Parathyroid adenoma (tissue), 2 donors: ENCODE data around the gene ITPRID1.

ENCODE experiments used
- H2AFZ ChIP-seq: fragments of 300-600 bp; sonication (generic); one replicate; pipeline ENCODE4 v1.7.0; 2017; ENCODE audit warnings: antibody characterized with exemption, mild to moderate bottlenecking
- H3K27ac ChIP-seq: fragments of 300-600 bp; sonication (generic); one replicate; pipeline ENCODE4 v1.7.0; 2017
- H3K27me3 ChIP-seq: fragments of 300-600 bp; sonication (generic); one replicate; pipeline ENCODE4 v1.7.0; 2017; ENCODE audit warnings: low read length; ENCODE audit not compliant: control insufficient read depth, insufficient read depth
- H3K36me3 ChIP-seq: fragments of 300-600 bp; sonication (generic); one replicate; pipeline ENCODE4 v1.7.0; 2017; ENCODE audit warnings: low read length; ENCODE audit not compliant: control insufficient read depth, insufficient read depth
- H3K4me1 ChIP-seq: fragments of 300-600 bp; sonication (generic); one replicate; pipeline ENCODE4 v1.7.0; 2017; ENCODE audit warnings: control low read depth
- H3K4me2 ChIP-seq: fragments of 300-600 bp; sonication (generic); one replicate; pipeline ENCODE4 v1.7.0; 2017; ENCODE audit warnings: low read length
- H3K4me3 ChIP-seq: fragments of 300-600 bp; sonication (generic); one replicate; pipeline ENCODE4 v1.7.0; 2017; ENCODE audit warnings: low read depth, low read length
- H3K79me2 ChIP-seq: fragments of 300-600 bp; sonication (generic); one replicate; pipeline ENCODE4 v1.7.0; 2017; ENCODE audit warnings: control low read depth
- H3K9ac ChIP-seq: fragments of 300-600 bp; sonication (generic); one replicate; pipeline ENCODE4 v1.7.0; 2017; ENCODE audit warnings: mild to moderate bottlenecking
- H3K9me3 ChIP-seq: fragments of 300-600 bp; sonication (generic); one replicate; pipeline ENCODE4 v1.7.0; 2017; ENCODE audit warnings: low read length; ENCODE audit not compliant: control insufficient read depth
- TF ChIP-seq, protein P1 (sequence below): fragments of 300-600 bp; sonication (generic); IDR thresholded peaks from one replicate; pipeline ENCODE4 v1.7.0; 2017; ENCODE audit warnings: antibody characterized with exemption, mild to moderate bottlenecking
- donor health status: primary hyperparathyroidism.

Gene ITPRID1

DNA sequence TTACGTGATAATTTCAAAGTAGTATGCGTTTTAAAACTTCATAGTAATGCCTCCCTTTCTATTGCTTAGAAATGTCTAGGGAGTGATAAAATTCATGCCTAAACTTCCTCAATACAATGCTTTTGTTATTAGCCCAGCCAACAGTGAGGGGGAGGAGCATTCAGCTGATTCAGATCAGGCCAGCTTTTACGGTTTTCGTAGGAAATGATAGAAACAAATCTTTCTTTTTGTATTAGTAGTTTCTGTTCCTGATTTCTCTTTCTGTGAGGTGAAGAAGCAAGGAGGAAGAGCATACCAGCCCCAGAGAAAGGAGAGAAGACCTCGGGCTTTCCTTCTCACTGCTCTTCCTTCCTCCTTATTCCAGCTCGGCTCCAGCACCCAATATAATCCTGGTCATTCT lies 35.2 kb upstream of the ITPRID1 start:
- TF ChIP-seq, protein P1, sequence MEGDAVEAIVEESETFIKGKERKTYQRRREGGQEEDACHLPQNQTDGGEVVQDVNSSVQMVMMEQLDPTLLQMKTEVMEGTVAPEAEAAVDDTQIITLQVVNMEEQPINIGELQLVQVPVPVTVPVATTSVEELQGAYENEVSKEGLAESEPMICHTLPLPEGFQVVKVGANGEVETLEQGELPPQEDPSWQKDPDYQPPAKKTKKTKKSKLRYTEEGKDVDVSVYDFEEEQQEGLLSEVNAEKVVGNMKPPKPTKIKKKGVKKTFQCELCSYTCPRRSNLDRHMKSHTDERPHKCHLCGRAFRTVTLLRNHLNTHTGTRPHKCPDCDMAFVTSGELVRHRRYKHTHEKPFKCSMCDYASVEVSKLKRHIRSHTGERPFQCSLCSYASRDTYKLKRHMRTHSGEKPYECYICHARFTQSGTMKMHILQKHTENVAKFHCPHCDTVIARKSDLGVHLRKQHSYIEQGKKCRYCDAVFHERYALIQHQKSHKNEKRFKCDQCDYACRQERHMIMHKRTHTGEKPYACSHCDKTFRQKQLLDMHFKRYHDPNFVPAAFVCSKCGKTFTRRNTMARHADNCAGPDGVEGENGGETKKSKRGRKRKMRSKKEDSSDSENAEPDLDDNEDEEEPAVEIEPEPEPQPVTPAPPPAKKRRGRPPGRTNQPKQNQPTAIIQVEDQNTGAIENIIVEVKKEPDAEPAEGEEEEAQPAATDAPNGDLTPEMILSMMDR, result no peak
- H3K27ac ChIP-seq, result no peak overlapping the region
- no peaks in the 10 kb centered on the region for H3K36me3 ChIP-seq
- no peaks in the 10 kb centered on the region for H3K4me1 ChIP-seq
- no peak overlapping the region for H2AFZ ChIP-seq
- no peak overlapping the region for H3K4me3 ChIP-seq
- no peaks in the 10 kb centered on the region for H3K79me2 ChIP-seq
- H3K9ac ChIP-seq, result no peak overlapping the region
- H3K4me2 ChIP-seq, result no peak overlapping the region
- H3K27me3 ChIP-seq, result no peaks in the 10 kb centered on the region
- no peaks in the 10 kb centered on the region for H3K9me3 ChIP-seq

DNA sequence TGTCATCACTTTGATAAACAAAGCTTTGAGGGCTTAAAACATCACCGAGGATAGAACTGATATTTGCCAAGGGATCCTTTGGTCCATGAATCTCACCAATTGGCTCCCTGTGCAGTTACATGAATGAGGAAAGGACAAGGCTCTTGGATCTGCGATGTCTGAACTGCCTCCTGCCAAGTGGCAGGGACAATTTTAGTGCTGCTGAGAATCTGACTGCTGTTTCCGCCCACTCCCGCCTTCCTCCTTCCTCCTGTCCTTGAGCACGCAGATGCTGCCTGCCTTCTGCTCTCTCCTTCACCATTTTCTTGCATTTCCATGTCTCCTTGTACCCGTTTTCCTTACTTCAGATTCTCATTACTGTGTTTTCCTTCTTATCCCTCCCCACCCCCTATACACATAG lies 26.8 kb upstream of the ITPRID1 start:
- H3K4me3 ChIP-seq, result no peak overlapping the region
- H3K27ac ChIP-seq, result no peak overlapping the region
- no peak overlapping the region for H3K4me2 ChIP-seq
- H3K9ac ChIP-seq, result no peak overlapping the region
- TF ChIP-seq, protein P1, result no peak
- H3K4me1 ChIP-seq, result no peaks in the 10 kb centered on the region
- H3K27me3 ChIP-seq, result no peaks in the 10 kb centered on the region
- no peaks in the 10 kb centered on the region for H3K36me3 ChIP-seq
- H3K79me2 ChIP-seq, result no peaks in the 10 kb centered on the region
- H2AFZ ChIP-seq, result no peak overlapping the region
- no peaks in the 10 kb centered on the region for H3K9me3 ChIP-seq

DNA sequence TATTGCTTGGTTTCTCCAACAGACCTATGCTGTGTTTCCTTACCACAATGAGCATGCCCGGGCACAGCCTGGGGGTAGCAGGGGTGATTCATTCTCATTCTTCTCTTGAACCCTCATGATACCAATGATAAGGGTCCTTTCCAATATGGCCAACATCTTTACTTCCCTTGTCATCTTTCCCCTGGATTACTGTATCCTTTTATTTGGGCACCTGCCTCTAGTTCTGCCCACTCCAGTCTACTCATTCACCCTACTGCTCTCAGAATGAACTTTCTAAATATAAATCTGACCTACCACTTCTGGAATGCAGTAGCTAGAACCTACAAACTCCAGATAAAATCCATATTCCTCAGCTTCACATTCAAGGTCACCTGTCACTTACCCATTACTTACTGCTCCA lies 26.4 kb upstream of the ITPRID1 start:
- H2AFZ ChIP-seq, result no peak overlapping the region
- no peaks in the 10 kb centered on the region for H3K36me3 ChIP-seq
- no peaks in the 10 kb centered on the region for H3K9me3 ChIP-seq
- TF ChIP-seq, protein P1, result no peak
- H3K4me3 ChIP-seq, result no peak overlapping the region
- no peak overlapping the region for H3K9ac ChIP-seq
- H3K27me3 ChIP-seq, result no peaks in the 10 kb centered on the region
- no peak overlapping the region for H3K4me2 ChIP-seq
- no peaks in the 10 kb centered on the region for H3K4me1 ChIP-seq
- H3K27ac ChIP-seq, result no peak overlapping the region
- no peaks in the 10 kb centered on the region for H3K79me2 ChIP-seq

DNA sequence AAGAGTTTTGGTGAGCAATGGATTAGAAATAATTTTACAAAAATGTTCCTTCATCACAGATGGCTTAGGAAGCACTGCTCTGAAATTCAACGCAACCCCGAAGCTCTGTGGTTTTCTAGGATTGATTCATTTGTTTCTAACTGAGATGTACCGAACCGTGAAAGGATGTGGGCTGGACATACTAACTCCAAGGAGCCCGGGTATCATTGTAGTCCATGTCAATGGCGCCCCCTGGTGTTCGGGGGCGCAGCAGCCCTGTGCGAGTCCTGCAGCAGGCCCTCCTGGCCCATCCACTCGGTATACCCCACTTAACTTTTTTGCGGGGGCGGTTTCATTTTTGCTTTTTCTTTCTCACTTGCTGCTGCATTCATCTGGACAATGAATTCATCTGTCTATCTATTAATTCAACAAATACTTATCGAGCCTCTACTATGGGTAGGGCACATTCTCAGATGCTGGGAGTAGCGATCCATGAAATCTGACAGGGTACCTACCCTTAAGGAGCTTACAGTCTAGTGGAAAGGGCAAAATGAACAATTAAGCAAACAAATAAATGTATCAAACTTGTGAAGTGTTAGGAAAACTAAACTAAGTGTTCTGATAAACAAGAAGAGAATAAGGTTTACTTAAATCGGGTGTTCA lies 25.2 kb upstream of the ITPRID1 start:
- TF ChIP-seq, protein P1, result peak; percentile 57

DNA sequence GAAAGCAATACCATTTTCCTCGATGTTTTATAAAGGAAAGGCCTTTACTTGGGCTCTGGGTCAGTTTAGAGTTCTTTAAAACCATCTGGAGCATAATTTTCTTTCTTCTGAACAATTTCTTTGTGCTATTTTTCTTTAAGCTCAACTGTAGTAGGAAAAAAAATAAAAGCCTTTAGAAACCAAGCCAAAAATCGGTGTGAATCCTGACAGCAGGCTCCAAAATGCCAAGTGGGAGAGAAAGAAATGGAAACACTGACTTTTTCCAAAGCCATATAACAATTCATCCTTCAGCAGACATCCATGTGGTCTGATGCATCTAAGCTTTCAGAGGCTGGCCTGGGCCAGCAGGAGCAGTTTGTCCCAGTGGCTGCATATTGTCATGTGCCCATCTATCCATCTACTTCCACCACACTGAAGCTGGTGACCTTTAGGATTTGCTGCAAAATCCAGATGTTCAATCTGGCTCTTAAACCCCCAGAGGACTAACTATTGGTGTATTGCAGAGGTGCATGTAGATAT lies 23.0 kb upstream of the ITPRID1 start:
- Histone ChIP-seq H3K36me3 (no peaks in the 10 kb centered on the region), H3K4me3 (no peak overlapping the region), H3K27me3 (no peaks in the 10 kb centered on the region), H3K4me1 (no peaks in the 10 kb centered on the region), H3K27ac (no peak overlapping the region), H3K9ac (no peak overlapping the region), H3K4me2 (no peak overlapping the region), H3K9me3 (no peaks in the 10 kb centered on the region), H3K79me2 (no peaks in the 10 kb centered on the region), H2AFZ (no peak overlapping the region)
- TF ChIP-seq, protein P1, result no peak

More for the DNA sequence above, 25.2 kb upstream of the ITPRID1 start:
- Histone ChIP-seq H3K27me3 (no peaks in the 10 kb centered on the region), H3K4me1 (no peaks in the 10 kb centered on the region), H2AFZ (no peak overlapping the region), H3K4me2 (no peak overlapping the region), H3K79me2 (no peaks in the 10 kb centered on the region), H3K9ac (no peak overlapping the region), H3K9me3 (no peaks in the 10 kb centered on the region), H3K27ac (no peak overlapping the region), H3K4me3 (no peak overlapping the region), H3K36me3 (no peaks in the 10 kb centered on the region)
